Mesendoderm (in vitro differentiated cells): Measurements from ENCODE around the gene NUCB2.

Experiments used
- DNase-seq: peaks from one replicate; pipeline ENCODE4 v3.0.0; 2013
- H2AK5ac ChIP-seq: 2 replicates; pipeline ENCODE4 v1.6.1; 2013; ENCODE audit warnings: low read length, inconsistent platforms
- H2BK120ac ChIP-seq: 2 replicates; pipeline ENCODE4 v1.6.1; 2013; ENCODE audit warnings: low read depth, mild to moderate bottlenecking, low read length, moderate library complexity, mixed read lengths
- H2BK15ac ChIP-seq: replicated peaks from 2 replicates; pipeline ENCODE4 v1.6.1; 2013; ENCODE audit warnings: low read depth, mild to moderate bottlenecking, moderate library complexity
- H2BK5ac ChIP-seq: 2 replicates; pipeline ENCODE4 v1.6.1; 2013; ENCODE audit warnings: low read length, inconsistent platforms
- H3K18ac ChIP-seq: 2 replicates; pipeline ENCODE4 v1.6.1; 2013; ENCODE audit warnings: mild to moderate bottlenecking, low read length, mixed read lengths
- H3K23ac ChIP-seq: one replicate; pipeline ENCODE4 v1.6.1; 2013; ENCODE audit warnings: low read length
- H3K27ac ChIP-seq: 2 replicates; pipeline ENCODE4 v1.5.1; 2013; ENCODE audit warnings: low read depth, mild to moderate bottlenecking, inconsistent platforms, low read length, moderate library complexity
- H3K27me3 ChIP-seq: 2 replicates; pipeline ENCODE4 v1.6.1; 2013; ENCODE audit warnings: low read length, control low read depth, mild to moderate bottlenecking, inconsistent platforms; ENCODE audit not compliant: insufficient read depth, poor library complexity
- H3K36me3 ChIP-seq: 2 replicates; pipeline ENCODE4 v1.6.1; 2013; ENCODE audit warnings: low read length, inconsistent platforms; ENCODE audit not compliant: control insufficient read depth, insufficient read depth
- H3K4ac ChIP-seq: one replicate; pipeline ENCODE4 v1.6.1; 2013; ENCODE audit warnings: low read depth, mild to moderate bottlenecking, low read length, moderate library complexity
- H3K4me1 ChIP-seq: 2 replicates; pipeline ENCODE4 v1.6.1; 2013; ENCODE audit warnings: low read depth, low read length, inconsistent platforms; ENCODE audit not compliant: control insufficient read depth
- H3K4me2 ChIP-seq: 2 replicates; pipeline ENCODE4 v1.6.1; 2013; ENCODE audit warnings: low read length
- H3K4me3 ChIP-seq: 2 replicates; pipeline ENCODE4 v1.5.1; 2013; ENCODE audit warnings: mild to moderate bottlenecking, low read length
- H3K56ac ChIP-seq: one replicate; pipeline ENCODE4 v1.6.1; 2013; ENCODE audit warnings: low read length
- H3K79me1 ChIP-seq: 2 replicates; pipeline ENCODE4 v1.6.1; 2013; ENCODE audit warnings: low read length, inconsistent platforms
- H3K79me2 ChIP-seq: 2 replicates; pipeline ENCODE4 v1.6.1; 2013; ENCODE audit warnings: mild to moderate bottlenecking, low read length; ENCODE audit not compliant: control insufficient read depth, insufficient read depth
- H3K9ac ChIP-seq: 2 replicates; pipeline ENCODE4 v1.6.1; 2013; ENCODE audit warnings: low read length, inconsistent platforms
- H4K5ac ChIP-seq: one replicate; pipeline ENCODE4 v1.6.1; 2013; ENCODE audit warnings: low read length
- H4K8ac ChIP-seq: one replicate; pipeline ENCODE4 v1.6.1; 2013; ENCODE audit warnings: low read depth, mild to moderate bottlenecking, control low read depth, low read length, moderate library complexity
- WGBS: extraction: QIAGEN DNeasy Blood & Tissue Kit; methylation state at CpG from one replicate; pipeline ENCODE4 v1.1.7; 2013; ENCODE audit warnings: low lambda C conversion rate, missing lambda C conversion rate; ENCODE audit not compliant: insufficient coverage; ENCODE audit errors: extremely low coverage; 5-methylcytosine and 5-hydroxymethylcytosine counted together

Gene NUCB2

DNA sequence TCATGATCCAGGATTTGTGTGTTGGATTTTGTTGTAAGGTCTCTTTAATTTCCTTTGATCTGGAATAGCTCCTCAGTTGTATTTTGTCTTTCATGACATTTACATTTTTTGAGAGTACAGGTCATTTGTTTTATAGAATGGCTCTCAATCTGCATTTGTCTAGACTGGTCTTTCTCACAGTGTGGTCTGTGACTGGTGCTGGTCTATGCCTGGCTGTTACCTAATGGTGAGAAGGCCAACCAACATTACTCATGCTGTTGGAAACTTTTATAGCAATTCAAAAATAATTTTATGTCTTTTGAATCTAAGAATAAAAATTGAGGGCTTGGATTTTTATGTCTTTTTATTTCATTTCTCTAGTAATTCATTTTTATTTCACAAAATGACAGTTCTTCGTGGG is 71.1 kb downstream of the NUCB2 start:
- DNase-seq: no peak
- Histone ChIP-seq H3K18ac (no peak overlapping the region), H3K27ac (no peak overlapping the region)

GRCh38 chr11:17350455-17351171 is 74.1 kb downstream of the NUCB2 start:
- H3K56ac ChIP-seq: no peak overlapping the region
- no peaks in the 10 kb centered on the region for H3K79me1 ChIP-seq
- H3K4me3 ChIP-seq: no peak overlapping the region
- no peak overlapping the region for H3K4ac ChIP-seq
- H3K4me1 ChIP-seq: peaks cover 2% of the 10 kb centered on the region
- no peak overlapping the region for H2BK120ac ChIP-seq
- no peaks in the 10 kb centered on the region for H3K36me3 ChIP-seq
- DNase-seq: no peak
- H4K5ac ChIP-seq: no peak overlapping the region
- H3K27me3 ChIP-seq: peaks cover 26% of the 10 kb centered on the region
- no peak overlapping the region for H4K8ac ChIP-seq
- no CpG with 5 or more reads among the region's 7 CpGs for whole genome bisulfite sequencing
- H3K4me2 ChIP-seq: no peak overlapping the region
- no peak overlapping the region for H3K18ac ChIP-seq
- no peak overlapping the region for H2BK15ac ChIP-seq
- H2AK5ac ChIP-seq: no peak overlapping the region
- H3K79me2 ChIP-seq: no peaks in the 10 kb centered on the region
- no peak overlapping the region for H3K23ac ChIP-seq
- no peak overlapping the region for H3K9ac ChIP-seq
- no peak overlapping the region for H2BK5ac ChIP-seq
- H3K27ac ChIP-seq: no peak overlapping the region

More for the DNA sequence above, 71.1 kb downstream of the NUCB2 start:
- no peak overlapping the region for H3K23ac ChIP-seq
- H2BK15ac ChIP-seq: no peak overlapping the region
- no peaks in the 10 kb centered on the region for H3K36me3 ChIP-seq
- no peak overlapping the region for H3K4me3 ChIP-seq
- H4K5ac ChIP-seq: no peak overlapping the region
- WGBS: no CpG with 5 or more reads among the region's 1 CpG
- no peak overlapping the region for H3K4me2 ChIP-seq
- no peaks in the 10 kb centered on the region for H3K79me1 ChIP-seq
- H3K9ac ChIP-seq: no peak overlapping the region
- no peak overlapping the region for H4K8ac ChIP-seq
- no peak overlapping the region for H3K4ac ChIP-seq
- H3K27me3 ChIP-seq: peaks cover 18% of the 10 kb centered on the region
- no peaks in the 10 kb centered on the region for H3K79me2 ChIP-seq
- H2BK120ac ChIP-seq: no peak overlapping the region
- no peak overlapping the region for H2AK5ac ChIP-seq
- no peak overlapping the region for H2BK5ac ChIP-seq
- no peak overlapping the region for H3K56ac ChIP-seq
- no peaks in the 10 kb centered on the region for H3K4me1 ChIP-seq

DNA sequence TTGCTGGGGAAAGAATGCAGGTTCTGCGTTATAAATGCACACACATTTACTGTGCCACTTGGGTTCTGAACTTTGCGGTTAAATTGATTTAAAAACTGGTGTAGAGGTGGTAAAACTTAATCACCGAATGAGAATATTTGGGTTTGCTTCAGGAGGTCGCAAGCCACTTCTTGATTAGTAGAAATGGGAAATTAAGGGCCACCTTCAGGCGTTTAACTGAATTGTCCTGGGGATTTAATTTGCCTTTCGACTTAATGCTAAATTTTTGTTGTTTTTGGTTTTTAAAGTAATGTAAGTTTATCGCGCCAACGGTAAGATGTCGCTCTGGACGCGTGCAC is 74.6 kb downstream of the NUCB2 start:
- Histone ChIP-seq H4K5ac (no peak overlapping the region), H3K18ac (no peak overlapping the region)
- WGBS: no CpG with 5 or more reads among the region's 12 CpGs

DNA sequence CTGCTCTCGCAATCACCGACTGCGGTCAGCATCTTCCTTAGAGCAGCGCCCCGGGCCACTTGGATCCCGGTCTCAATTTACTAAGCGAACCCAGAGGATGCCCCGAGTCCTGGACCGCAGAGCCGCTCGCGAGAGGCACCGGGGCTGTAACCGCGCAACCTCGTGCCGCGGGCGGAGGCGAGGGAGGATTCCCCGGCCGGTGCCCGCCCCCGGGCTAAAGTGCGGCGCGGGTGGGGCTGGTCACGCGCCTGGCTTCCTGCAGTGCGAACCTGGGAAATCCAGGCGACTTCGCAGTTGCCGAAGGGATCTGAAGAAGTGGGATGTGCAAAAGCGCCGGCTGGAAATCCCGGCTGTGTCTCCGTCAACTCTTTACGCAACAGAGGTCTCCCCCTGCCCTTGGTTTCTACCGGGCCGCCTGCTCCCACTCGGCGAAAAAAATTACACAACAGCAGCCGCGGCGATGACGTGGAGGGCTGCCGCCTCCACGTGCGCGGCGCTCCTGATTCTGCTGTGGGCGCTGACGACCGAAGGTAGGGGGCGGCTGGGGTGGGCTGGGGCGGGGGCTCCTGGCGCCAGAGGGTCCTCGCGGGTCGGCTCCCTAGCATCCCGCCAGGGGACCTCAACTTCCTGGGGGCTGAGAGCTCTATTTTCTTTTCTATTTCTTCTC is 75.1 kb downstream of the NUCB2 start, which contains the start of gene NCR3LG1:
NCR3LG1 (plus strand) TSS at position 291 of the 667 bp plus-strand sequence; CDS start at position 461, 170 bp downstream.
- Histone ChIP-seq H3K18ac (no peak within 1 kb of the TSS), H2BK120ac (no peak within 1 kb of the TSS), H3K4me2 (peak within 1 kb of the TSS; percentile 46), H2BK5ac (no peak within 1 kb of the TSS), H2BK15ac (no peak within 1 kb of the TSS), H4K5ac (no peak within 1 kb of the TSS), H2AK5ac (no peak within 1 kb of the TSS), H3K36me3 (no peaks in the 10 kb centered on the region), H3K56ac (peak within 1 kb of the TSS; percentile 17), H3K23ac (no peak within 1 kb of the TSS), H3K4me3 (peak within 1 kb of the TSS; percentile 6), H3K9ac (no peak within 1 kb of the TSS), H3K4ac (no peak within 1 kb of the TSS), H3K27ac (no peak within 1 kb of the TSS), H3K27me3 (peaks cover 26% of the 10 kb centered on the region), H3K79me1 (no peaks in the 10 kb centered on the region), H3K4me1 (peaks cover 2% of the 10 kb centered on the region), H4K8ac (no peak within 1 kb of the TSS), H3K79me2 (no peaks in the 10 kb centered on the region)
- peak; percentile 40 for DNase-seq
- WGBS: no CpG with 5 or more reads among the region's 61 CpGs

More for the DNA sequence above, 74.6 kb downstream of the NUCB2 start:
- no peak overlapping the region for H3K27ac ChIP-seq
- H3K27me3 ChIP-seq: peaks cover 26% of the 10 kb centered on the region
- no peak overlapping the region for H3K9ac ChIP-seq
- H3K79me1 ChIP-seq: no peaks in the 10 kb centered on the region
- no peak overlapping the region for H2BK120ac ChIP-seq
- no peak overlapping the region for H3K23ac ChIP-seq
- H3K4me1 ChIP-seq: peaks cover 2% of the 10 kb centered on the region
- no peak overlapping the region for H3K4me3 ChIP-seq
- no peaks in the 10 kb centered on the region for H3K36me3 ChIP-seq
- no peak overlapping the region for H3K56ac ChIP-seq
- H2BK15ac ChIP-seq: no peak overlapping the region
- no peak overlapping the region for H3K4ac ChIP-seq
- no peak overlapping the region for H3K4me2 ChIP-seq
- no peak overlapping the region for H4K8ac ChIP-seq
- H3K79me2 ChIP-seq: no peaks in the 10 kb centered on the region
- no peak for DNase-seq
- no peak overlapping the region for H2AK5ac ChIP-seq
- no peak overlapping the region for H2BK5ac ChIP-seq

DNA sequence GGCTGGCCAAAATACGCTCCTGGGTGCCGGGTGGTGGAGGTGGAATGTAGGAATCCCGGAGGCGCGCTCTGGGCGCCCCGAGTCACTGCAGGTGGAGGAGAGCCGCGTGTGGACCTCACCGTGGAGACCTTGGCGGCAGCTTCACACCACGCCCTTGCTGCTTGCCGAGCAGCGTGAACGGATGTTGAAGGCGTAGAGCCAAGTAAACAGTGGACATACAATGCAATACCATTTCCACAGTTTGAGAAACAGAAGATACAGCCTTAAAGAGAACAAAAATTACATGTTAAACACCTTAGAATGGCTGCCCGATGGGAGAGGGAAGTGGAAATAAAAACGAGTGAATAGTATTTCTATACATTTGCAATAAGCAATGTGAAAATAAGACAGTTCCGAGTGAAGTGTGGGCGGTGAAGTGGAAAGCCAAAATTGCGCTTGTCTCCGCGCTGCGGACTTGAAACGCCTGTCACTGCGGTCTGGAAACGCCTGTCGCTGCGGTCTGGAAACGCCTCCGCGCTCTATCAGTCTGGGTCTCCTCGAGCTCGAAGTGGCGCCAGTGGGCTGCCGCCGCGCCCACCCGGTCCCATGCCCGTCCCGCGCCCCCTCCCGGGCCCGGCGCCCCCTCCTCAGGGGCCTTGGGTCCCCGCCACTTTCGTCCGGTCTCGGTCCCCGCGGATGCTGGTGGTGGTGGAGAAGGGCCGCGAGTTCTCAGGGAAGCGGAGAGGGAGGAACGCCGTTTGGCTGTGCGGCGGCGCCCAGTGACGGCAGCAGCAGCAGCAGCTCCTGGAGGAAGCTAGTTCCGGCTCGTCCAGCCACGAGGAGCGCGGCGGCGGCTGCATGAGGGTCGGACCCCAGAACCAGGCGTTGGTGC is 76.6 kb downstream of the NUCB2 start:
- no peak overlapping the region for H3K23ac ChIP-seq
- no peak overlapping the region for H2BK15ac ChIP-seq
- H3K4me1 ChIP-seq: peaks cover 2% of the 10 kb centered on the region
- no peak overlapping the region for H3K27ac ChIP-seq
- DNase-seq: peak; percentile 81
- H4K8ac ChIP-seq: no peak overlapping the region
- H3K79me2 ChIP-seq: no peaks in the 10 kb centered on the region
- H3K56ac ChIP-seq: peak overlapping the region; percentile 81
- no peak overlapping the region for H2BK5ac ChIP-seq
- peak overlapping the region; percentile 60 for H3K9ac ChIP-seq
- peak overlapping the region; percentile 61 for H3K4me2 ChIP-seq
- no CpG with 5 or more reads among the region's 69 CpGs for WGBS
- no peak overlapping the region for H4K5ac ChIP-seq
- no peaks in the 10 kb centered on the region for H3K36me3 ChIP-seq
- peaks cover 26% of the 10 kb centered on the region for H3K27me3 ChIP-seq
- no peak overlapping the region for H3K4ac ChIP-seq
- no peak overlapping the region for H2AK5ac ChIP-seq
- H2BK120ac ChIP-seq: no peak overlapping the region
- no peaks in the 10 kb centered on the region for H3K79me1 ChIP-seq
- peak overlapping the region; percentile 26 for H3K4me3 ChIP-seq
- H3K18ac ChIP-seq: no peak overlapping the region
